HG03196 (cell line): ENCODE results near the gene ANO2.
"Not testable (repeated sequence)": the region's sequence is repeated elsewhere in the genome, so short reads cannot be mapped to it uniquely, and the experiment has no call there.

Source experiments
- ATAC-seq: cut with Tn5 transposase; IDR thresholded peaks from one replicate; pipeline ENCODE4 v1.9.1; 2021; ENCODE audit not compliant: unreplicated experiment

The ANO2 gene

GRCh38 chr12:5689773-5690172, 255.3 kb downstream of the ANO2 start:
- no peak for ATAC-seq

DNA sequence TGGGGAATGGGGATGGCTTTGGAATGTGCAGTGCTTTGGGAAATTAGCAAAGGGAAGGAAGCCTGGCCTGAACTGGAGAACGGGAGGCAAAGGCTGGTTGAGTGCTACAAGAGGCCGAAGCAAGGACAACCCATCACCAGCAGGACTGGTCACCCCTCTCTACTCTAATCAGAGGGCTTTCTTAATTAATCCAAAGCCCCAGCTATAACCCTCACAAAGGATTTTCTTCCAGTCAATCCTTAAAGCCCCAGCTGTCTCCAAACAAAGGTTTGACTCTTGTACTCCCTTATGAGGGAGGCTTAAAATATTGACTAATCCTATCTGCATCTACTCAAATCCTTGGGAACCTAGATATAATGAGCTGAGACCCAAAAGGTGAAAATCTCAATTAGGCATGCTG, 256.8 kb downstream of the ANO2 start:
- ATAC-seq = no peak

DNA sequence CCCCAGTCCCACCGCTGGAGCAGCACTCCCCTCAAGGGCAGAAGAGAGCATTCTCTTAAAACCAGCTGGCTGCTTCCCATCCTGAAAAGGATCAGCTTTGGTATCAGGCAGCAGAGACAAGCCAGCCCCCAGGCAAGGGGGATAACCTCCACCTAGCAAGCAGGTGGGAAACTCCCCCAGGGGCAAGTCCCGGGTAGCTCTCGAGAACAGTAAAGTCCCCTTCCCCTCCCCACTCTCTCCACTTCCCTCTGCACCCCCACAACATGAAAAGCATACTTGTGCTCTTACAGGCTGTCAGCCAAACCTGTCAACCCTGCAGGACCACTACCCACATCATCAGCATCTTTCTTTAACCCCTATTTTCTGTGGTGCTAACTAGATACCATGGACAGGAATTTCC, 259.1 kb downstream of the ANO2 start:
- no peak for ATAC-seq

DNA sequence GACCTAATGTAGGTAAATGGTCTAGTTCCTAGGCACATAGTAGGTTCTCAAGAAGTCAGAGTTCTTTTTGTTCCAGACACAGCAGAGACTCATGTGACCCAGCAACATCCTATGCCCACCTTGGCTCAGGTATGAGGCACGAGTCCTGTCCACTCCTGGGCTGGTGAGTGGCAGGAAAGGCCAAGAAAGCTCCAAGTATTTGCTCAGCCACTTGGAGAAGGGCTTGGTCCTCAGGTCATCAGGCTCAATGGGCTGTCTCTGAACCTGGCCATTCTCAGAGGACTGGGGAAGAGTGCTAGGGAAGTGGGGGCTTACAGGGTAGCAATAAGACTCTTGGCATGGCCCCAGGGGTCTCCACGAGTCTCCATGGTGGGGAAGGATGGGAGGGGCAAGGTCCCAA, 260.1 kb downstream of the ANO2 start:
- ATAC-seq = no peak

- no peak for ATAC-seq
Observed at GRCh38 chr12:5682581-5682980, 262.5 kb downstream of the ANO2 start.

DNA sequence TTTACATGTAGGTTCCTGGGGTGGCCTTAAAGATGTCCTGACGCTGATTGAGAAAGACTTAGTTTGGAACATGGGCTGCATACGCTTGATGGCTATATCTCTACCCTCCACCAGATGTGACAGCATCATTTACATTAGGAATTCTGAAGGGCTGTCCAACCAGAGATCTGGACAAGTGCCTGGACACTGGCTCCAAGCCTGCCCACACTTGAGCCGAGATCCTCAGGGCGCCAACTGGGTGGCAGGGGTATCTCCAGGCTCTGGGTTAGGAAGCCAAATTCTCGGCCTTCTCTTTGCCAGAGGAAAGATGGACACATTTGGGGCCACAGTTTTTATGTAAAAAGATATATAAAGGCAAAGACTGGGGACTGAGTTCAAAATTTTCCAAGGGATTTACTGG, 266.9 kb downstream of the ANO2 start:
- no peak for ATAC-seq

DNA sequence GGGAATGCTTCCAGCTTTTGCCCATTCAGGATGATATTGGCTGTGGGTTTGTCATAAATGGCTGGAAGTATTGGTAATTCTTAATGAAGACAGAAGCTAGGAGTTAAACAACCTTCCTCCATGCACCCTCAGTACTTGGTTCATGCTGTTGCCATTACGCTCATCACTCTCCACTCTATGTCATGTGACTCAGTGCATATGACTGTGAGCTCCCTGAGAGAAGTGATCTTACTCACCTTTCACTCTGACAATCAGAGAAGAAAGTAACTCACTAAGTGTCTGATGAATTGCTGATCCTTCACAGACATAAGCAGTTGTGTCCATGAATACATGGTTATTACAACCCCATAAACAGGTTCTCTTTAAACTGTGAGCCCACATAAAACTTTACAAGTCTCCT, 275.4 kb downstream of the ANO2 start:
- ATAC-seq = not testable (repeated sequence)

DNA sequence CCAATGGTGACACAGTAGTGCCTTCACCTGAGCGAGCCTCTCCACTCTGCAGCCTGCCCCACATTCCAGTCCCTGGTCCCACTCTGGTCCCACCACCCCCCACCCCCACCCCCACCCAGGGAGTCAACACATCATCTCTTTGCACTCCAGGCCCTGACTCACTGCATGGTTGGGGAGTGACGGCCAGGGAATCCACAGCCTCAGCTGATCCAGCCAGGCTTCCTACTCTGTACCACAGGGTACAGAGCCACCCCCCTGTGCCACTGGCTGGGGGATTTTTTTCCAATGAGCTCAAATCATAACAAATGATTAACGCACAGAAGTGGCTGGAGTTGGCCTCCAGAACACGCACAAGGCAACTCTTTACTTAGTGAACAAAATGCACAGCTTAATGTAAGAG, 279.4 kb downstream of the ANO2 start:
- ATAC-seq = no peak

DNA sequence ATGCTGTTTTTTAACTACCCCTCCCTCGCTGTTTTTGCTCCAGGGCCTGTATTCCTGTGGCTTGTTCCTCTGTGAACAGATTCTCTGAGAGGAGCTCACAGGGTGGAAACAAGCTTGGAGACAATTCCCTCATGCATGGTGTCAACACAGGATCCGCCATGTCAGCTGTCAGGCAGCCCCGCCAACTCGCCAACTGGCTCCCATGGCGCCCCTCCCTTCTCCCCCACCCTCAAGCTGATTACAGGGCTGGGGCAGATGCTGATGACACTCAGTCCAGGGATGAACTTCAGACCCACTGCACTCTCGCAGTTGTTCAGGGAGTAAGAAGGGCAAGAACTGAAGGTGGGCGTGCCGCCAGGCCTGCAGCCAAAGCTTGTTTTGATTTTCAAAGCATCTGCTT, 283.2 kb downstream of the ANO2 start:
- ATAC-seq = no peak

DNA sequence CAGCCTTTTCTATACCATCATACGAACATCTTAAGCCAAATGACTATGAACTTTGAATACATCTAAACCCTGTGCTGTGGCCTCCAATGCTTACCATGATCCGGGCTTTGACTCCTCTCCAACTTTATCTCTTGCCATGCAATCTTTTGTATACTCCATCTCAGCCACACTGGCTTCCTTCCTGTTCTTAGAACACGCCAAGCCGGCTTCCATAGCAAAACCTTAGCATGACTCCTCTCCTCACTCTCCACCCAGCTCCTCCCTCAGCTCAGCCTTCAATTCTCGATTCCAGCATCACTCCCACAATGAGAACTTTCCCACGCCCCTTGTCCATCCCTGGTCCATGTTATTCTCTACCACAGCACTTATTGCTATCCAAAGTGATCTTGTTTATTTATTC, 284.8 kb downstream of the ANO2 start:
- no peak for ATAC-seq

DNA sequence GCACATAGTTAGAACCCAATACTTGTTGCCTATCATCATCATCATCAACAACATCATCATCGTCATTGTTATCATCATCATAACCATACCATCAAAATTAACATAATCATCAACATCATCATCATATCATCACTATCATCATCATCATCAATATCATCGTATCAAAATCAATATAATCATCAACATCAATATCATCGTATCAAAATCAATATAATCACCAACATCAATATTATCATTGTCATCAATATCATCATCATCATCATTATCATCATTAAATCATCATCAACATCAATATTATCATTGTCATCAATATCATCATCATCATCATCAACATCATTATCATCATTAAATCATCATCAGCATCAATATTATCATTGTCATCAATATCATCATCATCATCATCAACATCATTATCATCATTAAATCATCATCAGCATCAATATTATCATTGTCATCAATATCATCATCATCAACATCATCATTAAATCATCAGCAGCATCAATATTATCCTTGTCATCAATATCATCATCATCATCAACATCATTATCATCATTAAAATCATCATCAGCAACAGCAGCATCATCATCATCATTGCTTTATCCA, 286.6 kb downstream of the ANO2 start:
- ATAC-seq = not testable (repeated sequence)

GRCh38 chr12:5656836-5657235, 288.2 kb downstream of the ANO2 start:
- no peak for ATAC-seq

DNA sequence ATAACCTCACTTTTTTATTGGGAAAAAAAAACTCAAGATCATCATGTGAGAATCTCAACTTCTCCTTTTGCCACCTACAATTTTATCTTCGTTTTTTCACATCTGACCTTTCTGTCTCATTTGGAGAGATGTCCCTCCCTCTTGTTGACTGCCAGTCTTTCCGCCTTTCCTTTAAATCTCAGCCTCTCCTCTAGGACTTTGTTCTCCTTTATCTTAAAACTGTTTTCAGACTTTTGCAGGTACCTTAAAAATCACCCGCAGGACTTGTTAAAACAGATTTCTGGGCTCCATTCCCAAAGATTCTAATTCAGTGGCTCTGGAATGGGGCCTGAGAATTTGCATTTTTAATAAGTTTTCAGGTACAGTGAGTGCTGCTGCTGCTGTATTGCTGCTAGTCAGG, 289.9 kb downstream of the ANO2 start:
- ATAC-seq = no peak

- ATAC-seq = no peak
Observed at GRCh38 chr12:5654019-5654418, 291.0 kb downstream of the ANO2 start.

GRCh38 chr12:5650829-5651461, 294.1 kb downstream of the ANO2 start:
- no peak for ATAC-seq

DNA sequence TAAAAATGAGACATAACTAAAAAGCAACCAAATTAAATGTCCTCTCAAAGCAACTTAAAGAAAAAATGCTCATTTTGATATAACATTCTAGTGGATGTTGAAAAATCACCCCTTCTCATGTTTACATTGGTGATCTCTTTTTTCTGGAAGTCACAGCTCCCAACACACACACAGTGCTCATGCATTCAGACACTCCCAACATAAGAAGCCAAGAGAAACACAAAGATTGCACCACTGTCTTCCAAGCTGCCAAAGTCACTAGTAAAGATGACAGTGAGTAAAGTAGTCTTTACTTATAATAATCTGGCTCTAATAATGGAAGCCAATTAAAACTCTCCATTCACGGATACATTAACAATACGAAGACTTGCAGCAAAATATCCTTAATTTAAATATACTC, 294.8 kb downstream of the ANO2 start:
- no peak for ATAC-seq

- no peak for ATAC-seq
Observed at GRCh38 chr12:5648692-5649359, 296.2 kb downstream of the ANO2 start.

- no peak for ATAC-seq
Observed at GRCh38 chr12:5643266-5643665, 301.8 kb downstream of the ANO2 start.

DNA sequence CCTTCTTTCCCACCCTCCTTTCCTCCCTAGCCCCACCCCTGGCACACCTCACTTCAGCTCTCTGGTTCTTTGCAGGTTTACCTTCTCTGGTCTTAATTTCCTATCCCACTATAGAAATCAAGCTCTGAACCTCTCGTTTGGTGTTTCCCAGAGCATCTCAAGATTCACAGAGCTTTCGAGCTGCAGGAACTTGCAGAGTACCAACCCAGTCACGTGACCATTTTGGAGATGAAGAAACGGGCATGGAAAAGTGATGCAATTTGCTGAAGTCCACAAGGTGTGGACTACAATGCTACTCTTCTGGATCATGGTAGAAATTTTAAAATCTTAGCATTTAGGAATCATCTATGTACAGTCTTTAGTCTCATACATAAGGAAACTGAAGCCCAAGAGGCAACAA, 307.4 kb downstream of the ANO2 start:
- ATAC-seq = no peak

GRCh38 chr12:5636907-5637306, 308.2 kb downstream of the ANO2 start:
- no peak for ATAC-seq

- no peak for ATAC-seq
Observed at GRCh38 chr12:5633106-5633505, 312.0 kb downstream of the ANO2 start.

DNA sequence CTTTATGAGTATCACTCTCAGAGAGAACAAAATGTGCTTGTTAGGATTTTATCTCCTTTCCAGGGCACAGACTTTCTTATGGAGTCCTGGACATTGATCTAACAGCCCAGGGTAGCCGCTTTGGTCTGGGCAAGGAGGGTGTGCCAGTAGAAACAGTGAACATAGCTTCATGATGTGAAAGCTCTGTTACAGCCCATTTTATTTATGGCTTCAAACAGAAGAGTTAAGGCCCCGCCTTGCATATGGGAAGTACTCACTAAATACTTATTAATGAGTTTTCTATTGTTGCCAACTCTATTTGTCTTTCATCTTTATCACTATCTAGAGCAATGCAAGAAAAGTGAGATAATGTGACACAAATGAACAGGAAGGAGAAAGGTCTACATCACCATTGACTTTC, 312.6 kb downstream of the ANO2 start:
- no peak for ATAC-seq

GRCh38 chr12:5631497-5631896, 313.6 kb downstream of the ANO2 start:
- ATAC-seq = no peak
